ENCODE measurements around the gene IPO9. TPM values are rescaled to one million over a fixed set of nuclear protein-coding genes. Genes with fewer than 3 reads are reported as not detected.
A peak's percentile ranks its signal among the peaks of the same experiment; 100 is the strongest.

IPO9 gene
- total RNA-seq, 2 donors from 2014 or later = 108 to 133 TPM

DNA sequence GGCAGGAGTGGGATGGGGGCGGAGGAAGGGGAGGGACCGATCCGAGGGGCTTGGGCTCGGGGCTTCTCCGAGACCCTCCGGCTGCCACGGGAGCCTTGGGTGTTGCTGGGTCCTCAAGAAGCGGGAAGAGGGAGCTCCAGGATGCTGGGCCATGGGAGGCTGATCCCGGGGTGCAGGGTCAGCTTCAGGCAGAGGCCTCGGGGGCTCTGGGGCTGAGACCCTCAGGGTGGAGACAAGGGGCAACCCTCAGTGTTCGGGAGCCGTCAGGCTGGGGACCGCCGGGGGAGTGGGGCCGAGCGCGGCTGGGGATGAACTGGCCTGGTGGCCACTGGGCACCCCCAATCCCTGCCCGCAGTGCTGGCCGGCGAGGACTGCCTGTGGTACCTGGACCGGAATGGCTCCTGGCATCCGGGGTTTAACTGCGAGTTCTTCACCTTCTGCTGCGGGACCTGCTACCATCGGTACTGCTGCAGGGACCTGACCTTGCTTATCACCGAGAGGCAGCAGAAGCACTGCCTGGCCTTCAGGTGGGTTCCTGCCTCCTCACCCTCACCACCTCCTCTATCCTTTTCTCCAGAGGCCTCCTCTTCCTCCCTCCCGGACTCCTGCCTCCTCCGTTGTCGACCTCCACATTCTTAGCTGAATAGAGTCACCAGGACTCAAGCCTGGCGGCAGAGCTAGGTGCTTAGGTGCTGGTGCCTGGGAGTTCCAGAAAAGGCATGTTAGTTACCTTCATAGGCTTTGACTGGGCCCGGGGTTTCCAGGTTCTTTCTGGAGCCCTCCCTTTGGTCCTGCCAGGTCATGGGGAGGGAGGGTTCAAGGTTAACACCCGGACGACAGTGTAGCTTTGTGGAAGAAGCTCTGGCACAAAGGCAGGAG lies 60.4 kb downstream of the IPO9 start:
- Histone ChIP-seq H3K9me3 (ENCODE audit: control insufficient read depth, low read length) (no peaks in the 10 kb centered on the region), H3K4me3 (ENCODE audit: low read length) (peak overlapping the region; percentile 76), H3K4me1 (ENCODE audit: control insufficient read depth, insufficient read depth, low read length) (peaks cover 5% of the 10 kb centered on the region), H3K36me3 (ENCODE audit: control insufficient read depth, insufficient read depth, low read length) (no peaks in the 10 kb centered on the region), H3K27me3 (ENCODE audit: control insufficient read depth, insufficient read depth, low read length, poor library complexity, severe bottlenecking) (peaks cover 30% of the 10 kb centered on the region), H3K27ac (ENCODE audit: low read depth, low read length) (no peak overlapping the region), H3K9ac (ENCODE audit: extremely low read depth, low read length, poor library complexity, severe bottlenecking) (no peak overlapping the region)
- 43 to 59% methylated on average over 14 to 33 of the region's 33 CpGs for WGBS, 2 experiments (ENCODE audit: insufficient coverage in 1 of 2, insufficient read length in 1 of 2)
- peak overlapping the region; percentile 61 for H3K4me3 Mint-ChIP-seq
- H3K27ac Mint-ChIP-seq = no peak overlapping the region
- no peaks in the 10 kb centered on the region for H3K9me3 Mint-ChIP-seq
- peak; percentile 68 for DNase-seq
- H3K27me3 Mint-ChIP-seq (ENCODE audit: insufficient read depth) = peaks cover 30% of the 10 kb centered on the region
- H3K36me3 Mint-ChIP-seq (ENCODE audit: low read depth) = no peaks in the 10 kb centered on the region
- TF ChIP-seq, protein P1, sequence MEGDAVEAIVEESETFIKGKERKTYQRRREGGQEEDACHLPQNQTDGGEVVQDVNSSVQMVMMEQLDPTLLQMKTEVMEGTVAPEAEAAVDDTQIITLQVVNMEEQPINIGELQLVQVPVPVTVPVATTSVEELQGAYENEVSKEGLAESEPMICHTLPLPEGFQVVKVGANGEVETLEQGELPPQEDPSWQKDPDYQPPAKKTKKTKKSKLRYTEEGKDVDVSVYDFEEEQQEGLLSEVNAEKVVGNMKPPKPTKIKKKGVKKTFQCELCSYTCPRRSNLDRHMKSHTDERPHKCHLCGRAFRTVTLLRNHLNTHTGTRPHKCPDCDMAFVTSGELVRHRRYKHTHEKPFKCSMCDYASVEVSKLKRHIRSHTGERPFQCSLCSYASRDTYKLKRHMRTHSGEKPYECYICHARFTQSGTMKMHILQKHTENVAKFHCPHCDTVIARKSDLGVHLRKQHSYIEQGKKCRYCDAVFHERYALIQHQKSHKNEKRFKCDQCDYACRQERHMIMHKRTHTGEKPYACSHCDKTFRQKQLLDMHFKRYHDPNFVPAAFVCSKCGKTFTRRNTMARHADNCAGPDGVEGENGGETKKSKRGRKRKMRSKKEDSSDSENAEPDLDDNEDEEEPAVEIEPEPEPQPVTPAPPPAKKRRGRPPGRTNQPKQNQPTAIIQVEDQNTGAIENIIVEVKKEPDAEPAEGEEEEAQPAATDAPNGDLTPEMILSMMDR (conservative IDR thresholded peaks at IDR 0.05) = no peak
- peaks cover 16% of the 10 kb centered on the region for H3K4me1 Mint-ChIP-seq

DNA sequence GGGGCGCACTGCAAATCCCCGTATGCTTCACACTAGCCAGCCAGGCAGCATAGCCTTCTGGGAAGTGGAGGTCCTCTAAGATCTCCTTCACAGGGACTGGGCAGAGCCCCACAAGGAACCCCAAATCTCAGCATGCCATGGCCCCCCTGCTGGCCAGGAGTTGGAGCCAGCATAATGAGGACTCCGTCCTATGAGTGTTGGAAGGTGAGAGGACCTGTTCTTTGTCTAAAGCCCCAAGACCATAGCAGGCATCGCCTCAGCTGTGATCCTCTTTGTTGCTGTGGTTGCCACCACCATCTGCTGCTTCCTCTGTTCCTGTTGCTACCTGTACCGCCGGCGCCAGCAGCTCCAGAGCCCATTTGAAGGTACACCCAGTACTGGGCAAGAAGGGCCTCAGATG lies 61.3 kb downstream of the IPO9 start:
- no peak for DNase-seq
- Histone ChIP-seq H3K36me3 (ENCODE audit: control insufficient read depth, insufficient read depth, low read length) (no peaks in the 10 kb centered on the region), H3K9ac (ENCODE audit: extremely low read depth, low read length, poor library complexity, severe bottlenecking) (no peak overlapping the region), H3K4me3 (ENCODE audit: low read length) (no peak overlapping the region), H3K27ac (ENCODE audit: low read depth, low read length) (no peak overlapping the region), H3K9me3 (ENCODE audit: control insufficient read depth, low read length) (no peaks in the 10 kb centered on the region), H3K4me1 (ENCODE audit: control insufficient read depth, insufficient read depth, low read length) (peaks cover 5% of the 10 kb centered on the region), H3K27me3 (ENCODE audit: control insufficient read depth, insufficient read depth, low read length, poor library complexity, severe bottlenecking) (peaks cover 30% of the 10 kb centered on the region)
- H3K9me3 Mint-ChIP-seq = no peaks in the 10 kb centered on the region
- H3K4me1 Mint-ChIP-seq = peaks cover 15% of the 10 kb centered on the region
- 94 to 100% methylated on average over 3 to 7 of the region's 7 CpGs for WGBS, 2 experiments (ENCODE audit: insufficient coverage in 1 of 2, insufficient read length in 1 of 2)
- no peak overlapping the region for H3K4me3 Mint-ChIP-seq
- H3K36me3 Mint-ChIP-seq (ENCODE audit: low read depth) = no peaks in the 10 kb centered on the region
- H3K27me3 Mint-ChIP-seq (ENCODE audit: insufficient read depth) = peaks cover 30% of the 10 kb centered on the region
- no peak overlapping the region for H3K27ac Mint-ChIP-seq
- TF ChIP-seq, protein P1 (conservative IDR thresholded peaks at IDR 0.05) = no peak

DNA sequence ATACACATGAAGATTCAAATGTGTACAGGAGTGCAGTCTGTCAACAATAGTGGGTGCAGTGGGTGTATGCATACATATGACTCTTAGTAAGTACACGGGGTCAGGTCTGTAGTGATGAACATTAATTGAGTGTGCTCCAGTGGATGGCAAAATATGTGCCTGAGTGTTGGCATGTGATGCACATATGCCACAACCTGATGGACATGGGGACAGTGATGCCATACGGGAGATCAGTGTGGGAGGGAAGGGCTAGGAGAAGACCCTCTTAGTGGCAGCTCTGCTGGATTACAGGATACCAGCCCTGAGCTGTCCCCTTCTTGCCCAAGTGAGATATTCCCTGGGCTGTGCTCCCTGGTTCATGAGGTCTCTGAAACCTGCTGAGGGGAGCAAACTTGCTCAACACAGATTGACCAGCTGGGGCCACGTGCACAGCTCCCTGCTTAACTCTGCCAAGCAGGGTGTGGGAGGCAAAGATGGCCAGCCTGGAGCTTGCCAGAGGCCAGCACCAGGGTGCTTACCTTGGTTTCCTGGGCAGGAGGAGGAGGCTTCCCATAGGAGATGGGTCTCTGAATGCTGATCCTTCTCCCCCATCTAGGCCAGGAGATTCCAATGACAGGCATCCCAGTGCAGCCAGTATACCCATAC lies 62.0 kb downstream of the IPO9 start:
- DNase-seq = no peak
- TF ChIP-seq, protein P1 (conservative IDR thresholded peaks at IDR 0.05) = no peak

More for the DNA sequence above, 62.0 kb downstream of the IPO9 start:
- no peak overlapping the region for H3K27ac ChIP-seq (ENCODE audit: low read depth, low read length)
- WGBS, 2 experiments (ENCODE audit: insufficient coverage in 1 of 2, insufficient read length in 1 of 2) = 89% methylated on average over 3 of the region's 3 CpGs
- H3K9me3 Mint-ChIP-seq = no peaks in the 10 kb centered on the region
- H3K36me3 Mint-ChIP-seq (ENCODE audit: low read depth) = no peaks in the 10 kb centered on the region
- no peak overlapping the region for H3K4me3 ChIP-seq (ENCODE audit: low read length)
- H3K9me3 ChIP-seq (ENCODE audit: control insufficient read depth, low read length) = no peaks in the 10 kb centered on the region
- H3K27me3 ChIP-seq (ENCODE audit: control insufficient read depth, insufficient read depth, low read length, poor library complexity, severe bottlenecking) = peaks cover 30% of the 10 kb centered on the region
- H3K4me1 Mint-ChIP-seq = peaks cover 9% of the 10 kb centered on the region
- H3K27me3 Mint-ChIP-seq (ENCODE audit: insufficient read depth) = peaks cover 30% of the 10 kb centered on the region
- no peak overlapping the region for H3K4me3 Mint-ChIP-seq
- H3K4me1 ChIP-seq (ENCODE audit: control insufficient read depth, insufficient read depth, low read length) = peaks cover 2% of the 10 kb centered on the region
- no peak overlapping the region for H3K27ac Mint-ChIP-seq
- no peak overlapping the region for H3K9ac ChIP-seq (ENCODE audit: extremely low read depth, low read length, poor library complexity, severe bottlenecking)
- H3K36me3 ChIP-seq (ENCODE audit: control insufficient read depth, insufficient read depth, low read length) = no peaks in the 10 kb centered on the region
